SU-DHL-6 (cell line): Measurements from ENCODE around the gene ACSL4.

Experiments used
- CTCF ChIP-seq: fragments of 200-600 bp; sonication (generic); IDR thresholded peaks from one replicate; pipeline ENCODE4 v1.5.1; 2017; ENCODE audit warnings: antibody characterized with exemption, mild to moderate bottlenecking, low read length, moderate library complexity; ENCODE audit not compliant: insufficient read depth, poor library complexity, severe bottlenecking
- EZH2phosphoT487 ChIP-seq: fragments of 200-600 bp; sonication (generic), shearing (Covaris generic); conservative IDR thresholded peaks from 2 replicates; pipeline ENCODE4 v1.6.1; 2018; ENCODE audit warnings: mild to moderate bottlenecking, antibody characterized with exemption, low read length, moderate library complexity, mixed read lengths

GRCh38 chrX:109667986-109668385 is 65.1 kb downstream of the ACSL4 start:
- TF ChIP-seq CTCF (no peak), EZH2phosphoT487 (no peak)
